ENCODE data around the gene PCMTD2. TPM values are rescaled to one million over a fixed set of nuclear protein-coding genes. Genes with fewer than 3 reads are reported as not detected.

Gene PCMTD2
- total RNA-seq, 1 donor from 2014 or later: 82.4 TPM

- Mint-ChIP-seq H3K27me3 (ENCODE audit: unreplicated experiment) (peaks cover 24% of the 10 kb centered on the region), H3K4me1 (ENCODE audit: low read depth, unreplicated experiment) (peaks cover 40% of the 10 kb centered on the region), H3K36me3 (ENCODE audit: unreplicated experiment) (peaks cover 5% of the 10 kb centered on the region), H3K9me3 (ENCODE audit: unreplicated experiment) (peaks cover 27% of the 10 kb centered on the region), H3K27ac (ENCODE audit: unreplicated experiment) (no peak overlapping the region), H3K4me3 (ENCODE audit: unreplicated experiment) (no peak overlapping the region)
- no peak for TF ChIP-seq CTCF (IDR thresholded peaks at IDR 0.05; ENCODE audit: partially characterized antibody, unreplicated experiment)
- DNase-seq: no peak
Measured at GRCh38 chr20:64220420-64220819, 35.1 kb upstream of the PCMTD2 start.

- H3K4me3 Mint-ChIP-seq (ENCODE audit: unreplicated experiment): no peak overlapping the region
- TF ChIP-seq CTCF (IDR thresholded peaks at IDR 0.05; ENCODE audit: partially characterized antibody, unreplicated experiment): no peak
- H3K27me3 Mint-ChIP-seq (ENCODE audit: unreplicated experiment): peaks cover 22% of the 10 kb centered on the region
- peaks cover 43% of the 10 kb centered on the region for H3K4me1 Mint-ChIP-seq (ENCODE audit: low read depth, unreplicated experiment)
- no peak overlapping the region for H3K27ac Mint-ChIP-seq (ENCODE audit: unreplicated experiment)
- peaks cover 22% of the 10 kb centered on the region for H3K9me3 Mint-ChIP-seq (ENCODE audit: unreplicated experiment)
- DNase-seq: no peak
- H3K36me3 Mint-ChIP-seq (ENCODE audit: unreplicated experiment): peaks cover 5% of the 10 kb centered on the region
Measured at GRCh38 chr20:64220891-64221527, 34.5 kb upstream of the PCMTD2 start.

- no peak for DNase-seq
- Mint-ChIP-seq H3K4me1 (ENCODE audit: low read depth, unreplicated experiment) (peaks cover 49% of the 10 kb centered on the region), H3K9me3 (ENCODE audit: unreplicated experiment) (peaks cover 22% of the 10 kb centered on the region), H3K36me3 (ENCODE audit: unreplicated experiment) (peaks cover 5% of the 10 kb centered on the region), H3K27ac (ENCODE audit: unreplicated experiment) (no peak overlapping the region), H3K4me3 (ENCODE audit: unreplicated experiment) (no peak overlapping the region), H3K27me3 (ENCODE audit: unreplicated experiment) (peaks cover 24% of the 10 kb centered on the region)
- TF ChIP-seq CTCF (IDR thresholded peaks at IDR 0.05; ENCODE audit: partially characterized antibody, unreplicated experiment): no peak
Measured at GRCh38 chr20:64222291-64222735, 33.2 kb upstream of the PCMTD2 start.

- Mint-ChIP-seq H3K4me3 (ENCODE audit: unreplicated experiment) (peak overlapping the region; percentile 69), H3K27ac (ENCODE audit: unreplicated experiment) (peak overlapping the region; percentile 96), H3K36me3 (ENCODE audit: unreplicated experiment) (peaks cover 5% of the 10 kb centered on the region), H3K9me3 (ENCODE audit: unreplicated experiment) (peaks cover 20% of the 10 kb centered on the region), H3K4me1 (ENCODE audit: low read depth, unreplicated experiment) (peaks cover 46% of the 10 kb centered on the region), H3K27me3 (ENCODE audit: unreplicated experiment) (peaks cover 23% of the 10 kb centered on the region)
- no peak for TF ChIP-seq CTCF (IDR thresholded peaks at IDR 0.05; ENCODE audit: partially characterized antibody, unreplicated experiment)
- DNase-seq: no peak
Measured at GRCh38 chr20:64222851-64223525, 32.6 kb upstream of the PCMTD2 start.

GRCh38 chr20:64223526-64224067 is 32.0 kb upstream of the PCMTD2 start:
- Mint-ChIP-seq H3K4me1 (ENCODE audit: low read depth, unreplicated experiment) (peaks cover 46% of the 10 kb centered on the region), H3K9me3 (ENCODE audit: unreplicated experiment) (peaks cover 23% of the 10 kb centered on the region), H3K4me3 (ENCODE audit: unreplicated experiment) (peak overlapping the region; percentile 69), H3K27ac (ENCODE audit: unreplicated experiment) (peak overlapping the region; percentile 96), H3K27me3 (ENCODE audit: unreplicated experiment) (peaks cover 24% of the 10 kb centered on the region), H3K36me3 (ENCODE audit: unreplicated experiment) (peaks cover 5% of the 10 kb centered on the region)
- TF ChIP-seq CTCF (IDR thresholded peaks at IDR 0.05; ENCODE audit: partially characterized antibody, unreplicated experiment): peak; percentile 56
- DNase-seq: peak; percentile 88

Data from glutamatergic neuron (in vitro differentiated cells).